Sciatic nerve (tissue), 2 donors: ENCODE measurements around the gene MEN1. TPM values are rescaled to one million over a fixed set of nuclear protein-coding genes. Genes with fewer than 3 reads are reported as not detected.

ENCODE experiments used
- ATAC-seq: fragments of 200-7000 bp; cut with Tn5 transposase; one replicate; pipeline ENCODE4 v1.9.1; 2020; ENCODE audit warnings: mild to moderate bottlenecking, moderate library complexity
- DNase-seq: peaks from one replicate; pipeline ENCODE4 v3.0.0-alpha.2; 2020; ENCODE audit warnings: low spot score
- intact Hi-C: fragments of 100-400 bp; cut with DNase I; formaldehyde crosslinking; loops from one replicate; pipeline ENCODE4 v1.14.2; 2022
- total RNA-seq: library from RNA; stranded (reverse); fragmentation: NEBNext Ultra II Directional; extraction: Animal tissue kit (Norgen Biotek cat#: 25700); gene quantifications from one replicate; pipeline ENCODE4 v1.2.1, GENCODE V29; 2021
- donor health status: DM: no; HTN: no; CAD: no.
- donor health status: DM: no; HTN: no; CAD: no.

The MEN1 gene
- total RNA-seq, 1 donor from 2014 or later = 17.7 TPM

DNA sequence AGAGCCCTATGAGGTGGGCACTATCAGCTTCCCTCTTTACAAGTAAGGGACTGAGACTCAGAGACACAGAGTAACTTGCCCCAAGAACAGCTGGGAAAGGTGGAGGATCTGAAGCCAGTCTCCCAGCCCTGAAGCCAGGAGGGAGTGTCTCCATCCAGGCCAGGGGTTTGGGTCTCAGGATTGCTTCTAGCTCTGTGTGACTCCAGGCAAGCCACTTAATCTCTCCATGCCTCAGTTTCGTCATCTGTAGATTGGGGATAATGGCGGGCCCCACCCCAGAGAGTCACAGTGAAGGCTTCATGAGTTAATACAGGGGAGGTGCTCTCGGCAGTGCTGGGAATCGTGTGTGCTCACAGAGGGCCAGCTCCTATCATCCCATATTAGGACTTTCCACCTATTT lies 17.9 kb downstream of the MEN1 start:
- ATAC-seq (no peak), DNase-seq (peak; percentile 34)
- intact Hi-C loops = no loop called here

- ATAC-seq = no peak
- intact Hi-C loops = no loop called here
- DNase-seq = peak; percentile 45
Observed at GRCh38 chr11:64791781-64792291, 18.5 kb downstream of the MEN1 start.

DNA sequence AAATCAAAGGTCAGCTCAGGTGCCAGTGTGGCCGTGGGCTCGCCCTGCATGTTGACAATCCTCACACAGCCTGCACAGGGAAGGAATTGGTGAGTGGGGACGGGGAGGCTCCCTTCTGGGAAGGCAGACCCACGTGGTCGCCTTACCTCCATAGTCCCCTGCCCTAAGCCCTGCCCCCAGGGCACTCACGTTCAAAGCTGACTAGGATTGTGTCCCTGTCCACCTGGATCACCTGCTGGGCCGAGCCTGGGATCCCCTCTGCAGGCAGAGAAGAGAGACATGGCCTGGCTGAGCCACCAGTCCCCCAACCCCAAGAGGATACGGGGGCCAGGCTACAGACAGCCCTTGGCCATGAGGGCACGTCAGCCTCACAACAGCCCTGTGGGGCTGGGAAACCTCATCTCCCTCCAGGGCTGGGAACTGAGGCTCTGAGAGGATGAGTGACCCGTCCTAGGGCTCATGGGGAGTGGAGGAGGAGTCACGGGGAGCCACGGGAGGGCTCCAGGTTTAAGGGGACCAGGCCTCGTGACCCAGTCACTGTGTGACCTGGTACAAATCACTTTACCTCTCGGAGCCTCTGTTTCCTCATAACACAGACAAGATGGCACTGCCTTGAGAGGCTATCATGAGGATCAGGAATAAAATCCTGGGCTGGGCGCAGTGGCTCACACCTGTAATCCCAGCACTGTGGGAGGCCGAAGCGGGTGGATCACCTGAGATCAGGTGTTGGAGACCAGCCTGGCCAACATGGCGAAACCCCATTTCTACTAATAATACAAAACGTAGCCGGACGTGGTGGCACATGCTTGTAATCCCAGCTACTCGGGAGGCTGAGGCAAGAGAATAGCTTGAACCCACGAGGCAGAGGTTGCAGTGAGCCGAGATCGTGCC lies 19.9 kb downstream of the MEN1 start:
- DNase-seq = peak; percentile 39
- ATAC-seq = no peak
- intact Hi-C loops = no loop called here

GRCh38 chr11:64789331-64790204 lies 20.8 kb downstream of the MEN1 start:
- peak; percentile 48 for DNase-seq

GRCh38 chr11:64788321-64789215 lies 21.8 kb downstream of the MEN1 start:
- no peak for ATAC-seq
- intact Hi-C loops = no loop called here
- peak; percentile 51 for DNase-seq

More at GRCh38 chr11:64789331-64790204, 20.8 kb downstream of the MEN1 start:
- no peak for ATAC-seq
- intact Hi-C loops = no loop called here

DNA sequence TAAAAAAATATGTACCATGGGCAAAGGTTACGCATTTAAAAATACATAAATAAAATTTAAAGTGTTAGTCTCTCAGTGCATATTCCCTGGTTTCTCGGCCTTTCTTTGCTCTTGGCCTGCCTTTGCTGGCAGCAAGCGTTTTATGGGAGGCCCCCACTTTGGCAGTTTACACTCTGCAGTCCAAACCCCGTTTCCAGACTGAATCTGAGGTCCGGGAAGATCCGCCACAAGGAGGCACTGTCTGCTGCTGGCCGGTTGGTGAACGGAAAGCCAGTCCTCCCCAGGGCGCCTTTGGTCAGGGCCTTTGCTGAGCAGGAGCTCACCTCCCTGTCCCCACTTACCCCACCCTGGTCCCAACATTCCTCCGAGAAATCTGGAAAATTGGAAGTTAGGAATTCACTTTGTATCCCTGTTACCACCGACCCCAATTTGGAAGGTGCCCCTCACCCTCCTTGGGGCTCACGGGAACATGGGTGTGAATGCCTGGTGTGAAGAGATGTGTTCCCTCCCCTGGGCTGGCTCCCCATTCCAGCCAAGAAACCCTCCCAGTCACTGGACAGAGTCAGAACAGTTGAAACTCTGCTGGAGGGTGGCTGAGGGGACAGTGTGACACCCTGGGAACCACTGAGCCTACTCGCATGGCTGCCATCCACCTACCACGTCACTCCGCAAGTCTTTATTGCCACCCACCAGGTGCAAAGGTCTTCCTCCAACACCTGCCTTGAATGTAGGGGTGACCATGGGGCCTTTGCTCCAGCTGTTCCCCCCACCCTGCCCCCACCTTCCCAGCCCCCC lies 22.6 kb downstream of the MEN1 start:
- intact Hi-C loops = no loop called here
- ATAC-seq (peak; percentile 68), DNase-seq (peak; percentile 78)

DNA sequence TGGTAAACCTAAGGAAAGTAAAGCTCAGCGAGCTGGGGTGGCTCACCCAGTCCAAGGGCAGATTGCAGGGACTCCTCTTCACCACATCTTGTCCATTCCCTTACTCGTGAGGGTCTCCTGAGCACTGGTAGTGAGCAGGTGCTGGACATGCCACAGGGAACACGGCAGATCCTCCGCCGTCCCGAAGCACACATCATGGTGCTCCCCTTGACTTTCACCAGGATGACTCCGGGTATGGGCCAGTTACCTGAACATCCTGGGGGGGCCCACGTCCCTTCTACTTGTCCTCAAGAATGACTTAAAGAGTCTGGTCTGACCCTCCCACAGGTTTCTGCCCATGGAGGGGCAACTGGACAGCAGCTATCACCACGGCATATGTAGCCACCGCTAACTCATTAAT lies 24.0 kb downstream of the MEN1 start:
- no peak for ATAC-seq
- intact Hi-C loops = no loop called here
- peak; percentile 51 for DNase-seq

- ATAC-seq = no peak
- intact Hi-C loops = no loop called here
Observed at GRCh38 chr11:64784813-64785581, 25.4 kb downstream of the MEN1 start.

DNA sequence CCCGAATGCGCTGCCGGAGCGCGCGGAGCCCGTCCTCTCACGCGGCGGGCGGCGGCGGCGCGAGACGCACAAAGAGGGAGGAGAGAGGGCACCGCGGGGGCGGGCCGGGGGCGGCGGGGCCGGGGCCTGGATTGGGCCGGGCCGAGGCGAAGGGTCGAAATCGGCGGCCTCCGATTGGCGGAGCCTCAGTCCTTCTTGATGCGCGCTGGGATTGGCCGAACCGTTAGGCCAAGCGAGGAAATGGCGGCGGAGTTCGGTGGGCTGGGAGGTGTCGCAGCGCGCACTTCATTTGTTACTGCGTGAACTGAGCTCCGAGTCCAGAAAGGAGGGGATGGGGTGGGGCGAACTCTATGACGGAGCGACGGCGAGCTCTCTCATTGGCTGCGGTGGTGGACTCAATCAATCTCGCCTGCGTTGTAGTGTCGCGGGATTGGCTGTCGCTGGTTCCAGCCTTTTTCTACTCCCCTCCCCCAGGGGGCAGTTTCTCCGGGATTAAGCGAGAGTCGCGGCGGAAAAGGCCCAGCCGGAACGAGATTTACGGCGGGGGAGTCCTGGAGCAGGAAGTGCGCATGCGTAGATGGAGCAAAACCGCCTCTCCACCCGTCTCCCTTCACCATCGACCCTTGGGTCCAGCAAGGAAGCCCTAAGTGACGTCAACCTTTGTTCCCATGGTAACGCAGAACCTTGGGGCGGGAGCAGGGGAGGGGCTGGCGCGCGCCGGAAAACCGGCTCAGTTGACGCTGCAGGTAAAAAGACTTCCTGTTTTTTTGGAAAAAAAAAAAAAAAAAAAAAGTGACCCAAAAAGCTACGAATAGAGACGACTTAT lies 31.7 kb downstream of the MEN1 start, which contains the start of gene SF1:
Gene SF1, minus strand, starts transcription at position 70 of the 826 bp plus-strand sequence. CDS start 150 bp downstream, outside the sequence.
- intact Hi-C loops = no loop called here
- ATAC-seq (peak; percentile 98), DNase-seq (peak; percentile 98)

More at GRCh38 chr11:64784813-64785581, 25.4 kb downstream of the MEN1 start:
- no peak for DNase-seq

DNA sequence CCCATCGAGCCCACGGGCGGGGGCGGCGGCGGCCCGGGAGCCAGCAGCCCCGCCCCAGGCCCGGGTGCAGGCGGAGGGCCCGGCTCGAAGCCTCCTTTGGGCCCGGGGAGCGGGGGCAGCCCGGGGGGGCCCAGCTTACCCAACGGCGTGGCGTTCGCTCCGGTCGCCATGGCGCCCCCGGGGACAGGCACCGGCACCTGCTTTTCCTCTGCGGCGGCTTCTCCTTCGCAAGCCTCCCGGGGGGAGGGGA lies 32.2 kb downstream of the MEN1 start:
- intact Hi-C loops = no loop called here

DNA sequence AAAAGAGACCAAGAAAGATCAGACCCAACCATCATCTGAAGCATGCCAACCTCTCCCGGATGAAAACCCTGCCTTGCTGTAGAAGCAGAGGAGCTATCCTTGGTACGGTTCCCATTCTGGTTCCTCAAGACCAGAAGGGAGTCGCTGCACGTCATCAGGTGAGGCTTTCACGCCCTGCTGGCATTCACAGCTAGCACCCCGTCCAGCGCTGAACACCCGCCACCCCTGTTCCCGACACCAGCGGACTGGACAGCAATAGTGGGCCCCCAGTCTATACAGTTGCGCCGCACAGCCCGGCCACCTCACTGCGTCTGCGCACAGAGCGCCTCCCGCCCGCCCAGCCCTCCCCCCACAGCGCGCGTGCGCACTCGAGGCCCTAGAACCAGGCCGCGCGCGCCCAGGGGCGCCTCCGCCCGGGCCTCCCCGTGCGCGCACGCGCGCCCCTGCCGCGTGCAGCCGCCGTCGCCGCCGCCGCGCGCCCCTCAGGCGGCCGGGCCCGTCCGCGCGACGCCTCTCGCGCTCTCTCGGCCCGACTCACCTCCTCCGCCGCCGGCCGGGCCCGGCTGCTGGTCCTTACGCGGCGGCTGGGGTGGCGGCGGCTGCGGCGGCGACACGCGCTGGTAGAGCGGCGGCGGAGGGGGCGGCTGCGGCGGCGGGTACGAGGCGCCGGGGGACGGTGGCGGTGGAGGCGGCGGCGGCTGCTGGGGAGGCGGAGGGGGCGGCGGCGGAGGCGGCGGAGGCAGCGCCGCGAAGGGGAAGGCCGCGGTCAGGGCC lies 32.7 kb downstream of the MEN1 start:
- intact Hi-C loops = no loop called here
- peak; percentile 43 for ATAC-seq
- DNase-seq = peak; percentile 89

More for the DNA sequence above, 32.2 kb downstream of the MEN1 start:
- no peak for ATAC-seq
- no peak for DNase-seq

- ATAC-seq (no peak), DNase-seq (peak; percentile 42)
- intact Hi-C loops = no loop called here
Observed at GRCh38 chr11:64776875-64777274, 33.5 kb downstream of the MEN1 start.

DNA sequence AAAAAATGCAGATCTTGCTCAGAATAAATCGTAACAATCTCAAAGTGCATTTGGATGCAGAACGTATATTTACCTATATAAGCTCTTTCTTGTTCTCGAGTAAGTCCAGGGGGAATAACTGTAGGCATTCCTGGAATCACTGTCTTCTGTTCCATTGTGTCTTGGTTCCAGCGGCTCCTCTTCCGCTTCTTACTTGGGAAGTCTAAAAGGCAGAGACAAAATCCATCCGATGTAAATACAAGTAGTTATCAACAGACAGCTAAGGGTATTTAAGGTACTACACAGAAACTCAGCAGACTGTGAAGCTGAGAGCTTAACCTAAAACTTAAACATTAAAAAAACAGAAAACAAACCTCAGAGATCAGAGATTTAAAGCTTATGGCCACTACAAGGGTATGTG lies 33.9 kb downstream of the MEN1 start:
- intact Hi-C loops = no loop called here
- DNase-seq = no peak
- ATAC-seq = no peak

- ATAC-seq (no peak), DNase-seq (peak; percentile 14)
- intact Hi-C loops = no loop called here
Observed at GRCh38 chr11:64774144-64774543, 36.2 kb downstream of the MEN1 start.

DNA sequence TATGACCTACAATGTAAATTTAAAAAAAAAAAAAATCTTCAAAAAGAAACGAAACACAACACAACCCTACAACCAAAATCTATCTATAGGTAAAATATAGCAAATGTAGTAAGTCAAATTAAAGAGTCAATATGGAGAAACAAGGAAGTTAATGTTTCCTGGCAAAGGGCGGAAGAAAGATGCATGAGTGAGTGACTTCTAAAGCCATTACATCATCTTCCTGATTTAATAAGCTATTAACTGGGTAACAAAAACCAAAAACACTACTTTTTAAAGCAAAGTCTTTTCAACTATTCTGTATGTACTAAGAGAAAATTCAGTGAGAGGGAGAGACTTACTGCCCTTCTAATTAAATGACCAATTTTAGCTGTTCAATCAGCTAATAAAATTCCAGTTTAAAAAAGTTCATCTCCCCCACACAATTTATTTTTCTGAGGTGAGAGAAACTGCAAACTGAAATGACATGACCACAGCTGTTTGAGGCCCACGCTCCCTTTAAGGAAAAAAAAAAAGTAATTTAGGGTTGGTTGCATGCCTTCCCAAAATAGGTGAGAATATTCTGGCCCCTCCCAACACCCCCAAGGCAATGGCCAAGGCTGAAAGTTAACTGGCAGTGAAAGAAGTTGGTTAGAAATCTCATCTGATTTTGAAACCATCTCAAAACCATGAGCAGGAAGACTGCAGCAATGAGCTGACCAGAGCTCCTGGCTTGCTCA lies 37.9 kb downstream of the MEN1 start:
- ATAC-seq (no peak), DNase-seq (no peak)
- intact Hi-C loops = no loop called here
